ENCODE data around the gene ARL6IP5. TPM values are rescaled to one million over a fixed set of nuclear protein-coding genes. Genes with fewer than 3 reads are reported as not detected.

ARL6IP5 gene
- total RNA-seq, 1 donor from 2014 or later = 132 TPM

- Histone ChIP-seq H3K9me3 (no peaks in the 10 kb centered on the region), H3K27me3 (no peaks in the 10 kb centered on the region), H3K4me1 (peaks cover 71% of the 10 kb centered on the region), H3K4me3 (no peak overlapping the region), H3K27ac (peak overlapping the region; percentile 11), H3K36me3 (peaks cover 15% of the 10 kb centered on the region)
- DNase-seq (no peak), ATAC-seq (no peak)
- TF ChIP-seq CTCF (IDR thresholded peaks at IDR 0.05) = no peak
- intact Hi-C loops (cut with DNase I) = no loop called here
Measured at GRCh38 chr3:69095636-69096035, 10.9 kb downstream of the ARL6IP5 start.

- Histone ChIP-seq H3K27ac (peak overlapping the region; percentile 11), H3K9me3 (no peaks in the 10 kb centered on the region), H3K27me3 (no peaks in the 10 kb centered on the region), H3K4me3 (no peak overlapping the region), H3K4me1 (peaks cover 65% of the 10 kb centered on the region), H3K36me3 (peaks cover 15% of the 10 kb centered on the region)
- TF ChIP-seq CTCF (IDR thresholded peaks at IDR 0.05) = no peak
- intact Hi-C loops (cut with DNase I) = no loop called here
- no peak for DNase-seq
- no peak for ATAC-seq
Measured at GRCh38 chr3:69096299-69096698, 11.6 kb downstream of the ARL6IP5 start.

GRCh38 chr3:69097407-69098086 is 12.8 kb downstream of the ARL6IP5 start:
- H3K4me1 ChIP-seq = peaks cover 52% of the 10 kb centered on the region
- intact Hi-C loops (cut with DNase I) = no loop called here
- ATAC-seq = peak; percentile 22

DNA sequence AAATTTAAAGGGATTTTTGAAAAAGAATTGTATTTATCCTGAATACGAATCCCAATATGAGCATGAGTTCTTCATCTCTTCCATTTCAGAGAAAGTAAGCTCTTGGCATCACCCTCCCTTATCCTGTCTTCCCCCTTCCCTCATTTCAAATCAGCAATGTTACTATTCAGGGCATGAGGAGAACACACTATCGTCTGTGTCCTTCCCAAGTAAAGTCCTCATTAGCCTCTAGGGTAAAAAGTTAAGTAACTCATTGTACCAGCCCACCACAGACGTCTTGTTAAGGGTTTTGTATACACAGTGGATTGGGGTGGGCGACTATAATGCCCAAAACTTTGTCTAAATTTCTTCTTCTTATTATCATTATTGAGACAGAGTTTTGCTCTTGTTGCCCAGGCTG is 14.8 kb downstream of the ARL6IP5 start:
- TF ChIP-seq CTCF (IDR thresholded peaks at IDR 0.05) = no peak
- Histone ChIP-seq H3K4me1 (peaks cover 32% of the 10 kb centered on the region), H3K9me3 (no peaks in the 10 kb centered on the region), H3K27me3 (no peaks in the 10 kb centered on the region), H3K4me3 (no peak overlapping the region), H3K27ac (no peak overlapping the region), H3K36me3 (peaks cover 46% of the 10 kb centered on the region)
- DNase-seq = no peak
- ATAC-seq = no peak
- intact Hi-C loops (cut with DNase I) = no loop called here

More at GRCh38 chr3:69097407-69098086, 12.8 kb downstream of the ARL6IP5 start:
- Histone ChIP-seq H3K27me3 (no peaks in the 10 kb centered on the region), H3K9me3 (no peaks in the 10 kb centered on the region), H3K36me3 (peaks cover 26% of the 10 kb centered on the region), H3K27ac (no peak overlapping the region), H3K4me3 (no peak overlapping the region)
- DNase-seq = no peak
- no peak for TF ChIP-seq CTCF (IDR thresholded peaks at IDR 0.05)

DNA sequence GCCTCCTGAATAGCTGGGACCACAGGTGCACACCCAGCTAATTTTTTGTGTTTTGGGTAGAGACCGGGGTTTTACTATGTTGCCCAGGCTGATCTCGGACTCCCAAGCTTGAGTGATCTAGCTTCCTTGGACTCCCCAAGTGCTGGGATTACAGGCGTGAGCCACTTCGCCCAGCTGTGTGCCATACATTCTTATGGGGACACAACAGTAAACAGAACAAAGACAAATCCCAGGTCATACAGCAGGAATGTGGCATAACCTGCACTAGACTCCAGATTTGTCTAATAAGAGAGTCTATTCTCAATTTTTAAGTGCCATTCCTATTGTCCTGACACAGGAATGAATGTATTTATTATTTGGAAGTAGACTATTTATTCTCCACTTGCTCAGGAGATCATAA is 17.6 kb downstream of the ARL6IP5 start:
- ATAC-seq (no peak), DNase-seq (no peak)
- H3K4me3 ChIP-seq = no peak overlapping the region
- intact Hi-C loops (cut with DNase I) = no loop called here
- H3K27me3 ChIP-seq = no peaks in the 10 kb centered on the region
- H3K9me3 ChIP-seq = no peaks in the 10 kb centered on the region
- no peak for TF ChIP-seq CTCF (IDR thresholded peaks at IDR 0.05)
- no peak overlapping the region for H3K27ac ChIP-seq
- peaks cover 7% of the 10 kb centered on the region for H3K4me1 ChIP-seq
- peaks cover 53% of the 10 kb centered on the region for H3K36me3 ChIP-seq

GRCh38 chr3:69103123-69103522 is 18.4 kb downstream of the ARL6IP5 start:
- H3K4me3 ChIP-seq = no peak overlapping the region
- intact Hi-C loops (cut with DNase I) = no loop called here
- H3K27me3 ChIP-seq = no peaks in the 10 kb centered on the region
- DNase-seq (no peak), ATAC-seq (no peak)
- H3K27ac ChIP-seq = no peak overlapping the region
- peaks cover 50% of the 10 kb centered on the region for H3K36me3 ChIP-seq
- H3K9me3 ChIP-seq = no peaks in the 10 kb centered on the region
- H3K4me1 ChIP-seq = peaks cover 3% of the 10 kb centered on the region
- no peak for TF ChIP-seq CTCF (IDR thresholded peaks at IDR 0.05)
